PC-3 (cell line): Measurements from ENCODE around the gene EXO1. TPM values are rescaled to one million over a fixed set of nuclear protein-coding genes. Genes with fewer than 3 reads are reported as not detected.

Experiments used
- ATAC-seq: fragments of 200-7000 bp; cut with Tn5 transposase; 2 replicates; pipeline ENCODE4 v1.9.1; 2020; ENCODE audit warnings: mild to moderate bottlenecking, moderate library complexity
- BruUV-seq: library from RNA; stranded (reverse); fragments of 400-500 nt; replicated peaks from 2 replicates; lab custom pipeline; 2021; lab: Mats Ljungman, UMichigan
- CTCF ChIA-PET: fragments of 300-600 bp; sonication (Branson Sonifier 250); formaldehyde crosslinking; loops from one replicate; lab custom pipeline; 2022; ENCODE audit warnings: antibody characterized with exemption; lab: Charles Lee
- POLR2A ChIA-PET: fragments of 300-600 bp; sonication (Branson Sonifier 250); formaldehyde crosslinking; loops from one replicate; lab custom pipeline; 2022; ENCODE audit warnings: antibody characterized with exemption; ENCODE audit not compliant: unreplicated experiment; lab: Charles Lee
- DNase-seq: peaks from one replicate; pipeline ENCODE4 v3.0.0-alpha.2; 2015
- H2AFZ ChIP-seq: fragments of 300-600 bp; sonication (generic); 2 replicates; pipeline ENCODE4 v1.6.0; 2016; ENCODE audit warnings: antibody characterized with exemption, low read length
- H3F3A ChIP-seq: fragments of 300-600 bp; sonication (generic); one replicate; pipeline ENCODE4 v1.6.0; 2017; ENCODE audit warnings: antibody characterized with exemption, low read length, control low read depth, mild to moderate bottlenecking; ENCODE audit not compliant: unreplicated experiment
- H3K27ac ChIP-seq: fragments of 300-600 bp; sonication (generic); 2 replicates; pipeline ENCODE4 v1.5.1; 2016; ENCODE audit warnings: mild to moderate bottlenecking, low read length
- H3K27me3 ChIP-seq: fragments of 300-600 bp; sonication (generic); 2 replicates; pipeline ENCODE4 v1.6.1; 2016; ENCODE audit warnings: low read length, mixed read lengths
- H3K36me3 ChIP-seq: fragments of 300-600 bp; sonication (generic); 2 replicates; pipeline ENCODE4 v1.6.1; 2016; ENCODE audit warnings: low read depth, mixed run types, low read length, mixed read lengths
- H3K4me1 ChIP-seq: fragments of 300-600 bp; sonication (generic); 2 replicates; pipeline ENCODE4 v1.5.1; 2016; ENCODE audit warnings: low read length; ENCODE audit not compliant: insufficient read depth
- H3K4me2 ChIP-seq: fragments of 300-600 bp; sonication (generic); 2 replicates; pipeline ENCODE4 v1.6.0; 2016; ENCODE audit warnings: low read length
- H3K4me3 ChIP-seq: fragments of 300-600 bp; sonication (generic); 2 replicates; pipeline ENCODE4 v1.5.1; 2016; ENCODE audit warnings: mild to moderate bottlenecking, low read length, mixed read lengths
- H3K79me2 ChIP-seq: fragments of 300-600 bp; sonication (generic); 2 replicates; pipeline ENCODE4 v1.6.1; 2017; ENCODE audit warnings: low read length, mixed read lengths
- H3K9ac ChIP-seq: fragments of 300-600 bp; sonication (generic); 2 replicates; pipeline ENCODE4 v1.6.0; 2016; ENCODE audit warnings: mild to moderate bottlenecking, low read length
- H3K9me2 ChIP-seq: fragments of 300-600 bp; sonication (generic); replicated peaks from 2 replicates; pipeline ENCODE4 v1.6.1; 2016; ENCODE audit warnings: mixed run types, low read length, mixed read lengths
- H3K9me3 ChIP-seq: fragments of 300-600 bp; sonication (generic); 2 replicates; pipeline ENCODE4 v1.6.1; 2016; ENCODE audit warnings: low read length, mixed read lengths
- H4K20me1 ChIP-seq: fragments of 300-600 bp; sonication (generic); 2 replicates; pipeline ENCODE4 v1.6.1; 2016; ENCODE audit warnings: low read length, mixed read lengths
- CTCF ChIP-seq: fragments of 300-600 bp; sonication (generic); conservative IDR thresholded peaks from 2 replicates; pipeline ENCODE4 v1.5.1; 2017; ENCODE audit warnings: antibody characterized with exemption, low read depth, mild to moderate bottlenecking, low read length
- EZH2 ChIP-seq: fragments of 300-600 bp; sonication (generic); IDR thresholded peaks from one replicate; pipeline ENCODE4 v1.6.1; 2017; ENCODE audit warnings: antibody characterized with exemption, mild to moderate bottlenecking, low read length; ENCODE audit not compliant: unreplicated experiment
- EZH2phosphoT487 ChIP-seq: fragments of 300-600 bp; sonication (generic); IDR thresholded peaks from 2 replicates; pipeline ENCODE4 v1.6.1; 2018; ENCODE audit warnings: mild to moderate bottlenecking, antibody characterized with exemption, low read length, borderline replicate concordance
- intact Hi-C: fragments of 100-400 bp; cut with micrococcal nuclease; formaldehyde crosslinking; loops from 2 replicates; pipeline ENCODE4 v1.9.0; 2023
- total RNA-seq: library from RNA; depleted of rRNA; stranded (reverse); fragments of >200 nt; gene quantifications from 2 replicates; pipeline ENCODE4 v1.2.3, GENCODE V29; 2014

EXO1 gene
- total RNA-seq, 1 experiment from 2014 or later, result 41.3 TPM

GRCh38 chr1:241808265-241808664 is 39.7 kb upstream of the EXO1 start:
- CTCF ChIA-PET, result no interaction called here

GRCh38 chr1:241810769-241811405 is 37.1 kb upstream of the EXO1 start:
- DNase-seq, result no peak
- Histone ChIP-seq H3K79me2 (no peaks in the 10 kb centered on the region), H3K27ac (no peak overlapping the region), H3K4me1 (peaks cover 12% of the 10 kb centered on the region), H3K4me3 (no peak overlapping the region), H3K36me3 (no peaks in the 10 kb centered on the region), H3K9me2 (no peaks in the 10 kb centered on the region), H3K9me3 (no peaks in the 10 kb centered on the region), H2AFZ (no peak overlapping the region), H3K9ac (no peak overlapping the region), H3K27me3 (no peaks in the 10 kb centered on the region), H4K20me1 (no peaks in the 10 kb centered on the region), H3K4me2 (no peak overlapping the region), H3F3A (no peaks in the 10 kb centered on the region)
- intact Hi-C loops, result no loop called here
- no TSS peak for BruUV-seq
- ATAC-seq, result no peak
- TF ChIP-seq EZH2, result no peak
- no peak for TF ChIP-seq EZH2phosphoT487
- no peak for TF ChIP-seq CTCF
- ChIA-PET CTCF (no interaction called here), POLR2A (no interaction called here)

More at GRCh38 chr1:241808265-241808664, 39.7 kb upstream of the EXO1 start:
- DNase-seq, result no peak
- Histone ChIP-seq H3K9ac (no peak overlapping the region), H3K27ac (no peak overlapping the region), H3K36me3 (no peaks in the 10 kb centered on the region), H3K4me2 (no peak overlapping the region), H3K9me3 (no peaks in the 10 kb centered on the region), H2AFZ (no peak overlapping the region), H4K20me1 (no peaks in the 10 kb centered on the region), H3F3A (no peaks in the 10 kb centered on the region), H3K4me1 (peaks cover 12% of the 10 kb centered on the region), H3K27me3 (no peaks in the 10 kb centered on the region), H3K4me3 (no peak overlapping the region), H3K79me2 (no peaks in the 10 kb centered on the region), H3K9me2 (no peaks in the 10 kb centered on the region)
- intact Hi-C loops, result no loop called here
- TF ChIP-seq CTCF, result no peak
- no peak for TF ChIP-seq EZH2
- TF ChIP-seq EZH2phosphoT487, result no peak
- POLR2A ChIA-PET, result interaction anchor here (0.5 kb wide), 1 partner anchor 9 kb away, joined by 3 read pairs; no protein-coding TSS in a partner anchor
- no peak for ATAC-seq
- no TSS peak for BruUV-seq

GRCh38 chr1:241813768-241814320 is 34.2 kb upstream of the EXO1 start:
- no peak overlapping the region for H3K9ac ChIP-seq
- TF ChIP-seq CTCF (no peak), EZH2 (no peak), EZH2phosphoT487 (no peak)
- CTCF ChIA-PET, result no interaction called here
- H3K27ac ChIP-seq, result no peak overlapping the region
- DNase-seq (no peak), ATAC-seq (no peak)
- H3K4me2 ChIP-seq, result no peak overlapping the region
- H3K9me2 ChIP-seq, result no peaks in the 10 kb centered on the region
- peaks cover 18% of the 10 kb centered on the region for H3K4me1 ChIP-seq
- no peaks in the 10 kb centered on the region for H3K36me3 ChIP-seq
- no peaks in the 10 kb centered on the region for H3K27me3 ChIP-seq
- intact Hi-C loops, result no loop called here
- no peaks in the 10 kb centered on the region for H4K20me1 ChIP-seq
- no peaks in the 10 kb centered on the region for H3K9me3 ChIP-seq
- POLR2A ChIA-PET, result no interaction called here
- no peak overlapping the region for H3K4me3 ChIP-seq
- H3F3A ChIP-seq, result no peaks in the 10 kb centered on the region
- BruUV-seq, result no TSS peak
- no peak overlapping the region for H2AFZ ChIP-seq
- H3K79me2 ChIP-seq, result no peaks in the 10 kb centered on the region
